Brain microvascular endothelial cell (primary cell): ENCODE results near the gene ERC1.

ENCODE experiments used
- DNase-seq: peaks from one replicate; pipeline ENCODE4 v3.0.0-alpha.2; 2020
- H3K27ac ChIP-seq: fragments of 250-450 bp; sonication (Bioruptor Pico); 2 replicates; pipeline ENCODE4 v1.5.1; 2020; ENCODE audit warnings: mild to moderate bottlenecking, moderate library complexity
- H3K27me3 ChIP-seq: fragments of 250-450 bp; sonication (Bioruptor Pico); replicated peaks from 2 replicates; pipeline ENCODE4 v1.5.1; 2020; ENCODE audit warnings: mild to moderate bottlenecking
- H3K36me3 ChIP-seq: fragments of 250-450 bp; sonication (Bioruptor Pico); replicated peaks from 2 replicates; pipeline ENCODE4 v1.5.1; 2020; ENCODE audit warnings: mild to moderate bottlenecking
- H3K4me3 ChIP-seq: 2 replicates; pipeline ENCODE4 v1.5.1; 2011; ENCODE audit warnings: low read depth, mild to moderate bottlenecking, control low read depth, low read length, moderate library complexity
- CTCF ChIP-seq: IDR thresholded peaks from 2 replicates; pipeline ENCODE4 v1.5.1; 2011; ENCODE audit warnings: low read depth, mild to moderate bottlenecking, moderate library complexity, low read length, control low read depth, inconsistent platforms; ENCODE audit errors: missing control alignments
- in situ Hi-C: cut with HindIII; loops from 2 replicates; pipeline ENCODE4 v1.10.0; 2017; ENCODE audit warnings: low sequenced_read_pairs, low pct_ligation_motif_present

Gene ERC1

GRCh38 chr12:1473418-1473817 is 482.4 kb downstream of the ERC1 start:
- Histone ChIP-seq H3K27me3 (no peaks in the 10 kb centered on the region), H3K4me3 (no peak overlapping the region), H3K36me3 (no peaks in the 10 kb centered on the region), H3K27ac (peak overlapping the region; percentile 89)
- in situ Hi-C loops = no loop called here
- TF ChIP-seq CTCF = no peak
- DNase-seq = no peak

- H3K27me3 ChIP-seq = no peaks in the 10 kb centered on the region
- no peaks in the 10 kb centered on the region for H3K36me3 ChIP-seq
- TF ChIP-seq CTCF = no peak
- in situ Hi-C loops = no loop called here
- peak overlapping the region; percentile 7 for H3K4me3 ChIP-seq
- peak; percentile 96 for DNase-seq
- peak overlapping the region; percentile 89 for H3K27ac ChIP-seq
Measured at GRCh38 chr12:1474041-1474573, 483.1 kb downstream of the ERC1 start.

- in situ Hi-C loops = no loop called here
- peak; percentile 91 for DNase-seq
- no peak for TF ChIP-seq CTCF
- peak overlapping the region; percentile 7 for H3K4me3 ChIP-seq
- no peaks in the 10 kb centered on the region for H3K27me3 ChIP-seq
- H3K36me3 ChIP-seq = no peaks in the 10 kb centered on the region
- H3K27ac ChIP-seq = peak overlapping the region; percentile 89
Measured at GRCh38 chr12:1474574-1475153, 483.6 kb downstream of the ERC1 start.

- no peaks in the 10 kb centered on the region for H3K36me3 ChIP-seq
- in situ Hi-C loops = no loop called here
- H3K27ac ChIP-seq = no peak overlapping the region
- H3K4me3 ChIP-seq = no peak overlapping the region
- no peak for DNase-seq
- no peak for TF ChIP-seq CTCF
- no peaks in the 10 kb centered on the region for H3K27me3 ChIP-seq
Measured at GRCh38 chr12:1479645-1480044, 488.6 kb downstream of the ERC1 start.

GRCh38 chr12:1481326-1481725 is 490.3 kb downstream of the ERC1 start:
- no peak for DNase-seq
- Histone ChIP-seq H3K36me3 (no peaks in the 10 kb centered on the region), H3K27me3 (no peaks in the 10 kb centered on the region), H3K4me3 (no peak overlapping the region), H3K27ac (no peak overlapping the region)
- TF ChIP-seq CTCF = no peak
- in situ Hi-C loops = no loop called here

GRCh38 chr12:1481906-1482305 is 490.9 kb downstream of the ERC1 start:
- Histone ChIP-seq H3K4me3 (no peak overlapping the region), H3K27ac (no peak overlapping the region), H3K27me3 (no peaks in the 10 kb centered on the region), H3K36me3 (no peaks in the 10 kb centered on the region)
- TF ChIP-seq CTCF = no peak
- in situ Hi-C loops = no loop called here
- no peak for DNase-seq
